Measurements from ENCODE around the gene C16orf74.

DNA sequence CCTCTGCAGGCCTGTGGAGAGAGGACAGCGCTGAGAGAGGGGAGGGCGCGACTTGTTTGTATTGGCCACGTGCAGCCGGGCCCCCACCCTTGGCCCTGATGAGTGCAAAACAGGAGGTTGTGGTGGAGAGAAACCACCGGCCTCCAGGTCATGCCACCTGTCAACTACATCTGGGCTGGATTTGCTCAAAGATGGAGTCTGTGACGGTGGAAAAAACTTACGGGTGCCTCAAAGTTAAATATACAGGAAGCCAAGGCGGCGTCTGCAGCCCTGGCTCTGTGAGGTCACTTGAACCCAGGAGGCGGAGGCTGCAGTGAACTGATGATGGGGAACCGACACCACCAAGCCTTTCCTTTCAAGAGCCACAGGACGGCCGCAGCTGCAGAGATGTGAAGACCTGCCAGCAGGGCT, 15.7 kb downstream of the C16orf74 start:
- TF ChIP-seq CTCF (IDR thresholded peaks at IDR 0.05; ENCODE audit: poor library complexity) (no peak), EZH2phosphoT487 (IDR thresholded peaks at IDR 0.05; ENCODE audit: low read depth, severe bottlenecking, unreplicated experiment) (no peak), EZH2 (IDR thresholded peaks at IDR 0.05; ENCODE audit: borderline replicate concordance) (no peak)
